ENCODE data around the gene GTF2A1L. TPM values are rescaled to one million over a fixed set of nuclear protein-coding genes. Genes with fewer than 3 reads are reported as not detected.
A peak's percentile ranks its signal among the peaks of the same experiment; 100 is the strongest.
"Not testable (repeated sequence)": the region's sequence is repeated elsewhere in the genome, so short reads cannot be mapped to it uniquely, and the experiment has no call there.

The GTF2A1L gene
- total RNA-seq, 1 donor from 2014 or later = not detected

GRCh38 chr2:48588745-48589144, 28.9 kb upstream of the GTF2A1L start:
- H3K4me3 Mint-ChIP-seq = peak overlapping the region; percentile 35

GRCh38 chr2:48589170-48589767, 28.4 kb upstream of the GTF2A1L start:
- H3K4me3 Mint-ChIP-seq = peak overlapping the region; percentile 35
- peaks cover 16% of the 10 kb centered on the region for H3K36me3 Mint-ChIP-seq
- H3K4me1 Mint-ChIP-seq (ENCODE audit: unreplicated experiment) = peaks cover 28% of the 10 kb centered on the region
- TF ChIP-seq CTCF (conservative IDR thresholded peaks at IDR 0.05) = peak; percentile 89
- peak overlapping the region; percentile 20 for H3K27ac Mint-ChIP-seq
- no peak for DNase-seq (ENCODE audit: extremely low spot score, unreplicated experiment)
- peaks cover 5% of the 10 kb centered on the region for H3K9me3 Mint-ChIP-seq
- H3K27me3 Mint-ChIP-seq = peaks cover 10% of the 10 kb centered on the region

More at GRCh38 chr2:48588745-48589144, 28.9 kb upstream of the GTF2A1L start:
- Mint-ChIP-seq H3K27me3 (peaks cover 10% of the 10 kb centered on the region), H3K27ac (peak overlapping the region; percentile 20), H3K4me1 (ENCODE audit: unreplicated experiment) (peaks cover 28% of the 10 kb centered on the region), H3K36me3 (peaks cover 13% of the 10 kb centered on the region), H3K9me3 (peaks cover 5% of the 10 kb centered on the region)
- TF ChIP-seq CTCF (conservative IDR thresholded peaks at IDR 0.05) = no peak
- DNase-seq (ENCODE audit: extremely low spot score, unreplicated experiment) = no peak

GRCh38 chr2:48590017-48590416, 27.6 kb upstream of the GTF2A1L start:
- TF ChIP-seq CTCF (conservative IDR thresholded peaks at IDR 0.05) = no peak
- peaks cover 13% of the 10 kb centered on the region for H3K27me3 Mint-ChIP-seq
- H3K27ac Mint-ChIP-seq = peak overlapping the region; percentile 54
- DNase-seq (ENCODE audit: extremely low spot score, unreplicated experiment) = no peak
- peaks cover 5% of the 10 kb centered on the region for H3K9me3 Mint-ChIP-seq
- H3K36me3 Mint-ChIP-seq = peaks cover 11% of the 10 kb centered on the region
- H3K4me3 Mint-ChIP-seq = no peak overlapping the region
- H3K4me1 Mint-ChIP-seq (ENCODE audit: unreplicated experiment) = peaks cover 23% of the 10 kb centered on the region

- TF ChIP-seq CTCF (conservative IDR thresholded peaks at IDR 0.05) = no peak
- Mint-ChIP-seq H3K27ac (no peak overlapping the region), H3K4me3 (no peak overlapping the region), H3K27me3 (peaks cover 11% of the 10 kb centered on the region), H3K36me3 (peaks cover 4% of the 10 kb centered on the region), H3K4me1 (ENCODE audit: unreplicated experiment) (peaks cover 14% of the 10 kb centered on the region), H3K9me3 (no peaks in the 10 kb centered on the region)
- no peak for DNase-seq (ENCODE audit: extremely low spot score, unreplicated experiment)
Measured at GRCh38 chr2:48592067-48592466, 25.6 kb upstream of the GTF2A1L start.

GRCh38 chr2:48596751-48597150, 20.9 kb upstream of the GTF2A1L start:
- H3K36me3 Mint-ChIP-seq; H3K27ac Mint-ChIP-seq; H3K27me3 Mint-ChIP-seq; H3K4me1 Mint-ChIP-seq (ENCODE audit: unreplicated experiment); H3K4me3 Mint-ChIP-seq; H3K9me3 Mint-ChIP-seq; DNase-seq (ENCODE audit: extremely low spot score, unreplicated experiment): not testable (repeated sequence)

GRCh38 chr2:48597492-48597891, 20.2 kb upstream of the GTF2A1L start:
- Mint-ChIP-seq H3K27me3 (peaks cover 9% of the 10 kb centered on the region), H3K36me3 (peaks cover 4% of the 10 kb centered on the region), H3K4me1 (ENCODE audit: unreplicated experiment) (peaks cover 5% of the 10 kb centered on the region), H3K9me3 (no peaks in the 10 kb centered on the region), H3K4me3 (no peak overlapping the region), H3K27ac (no peak overlapping the region)
- no peak for DNase-seq (ENCODE audit: extremely low spot score, unreplicated experiment)
- no peak for TF ChIP-seq CTCF (conservative IDR thresholded peaks at IDR 0.05)
